HG02623 (cell line): ENCODE measurements around the gene CHST12.

Experiments
- ATAC-seq: cut with Tn5 transposase; IDR thresholded peaks from one replicate; pipeline ENCODE4 v1.9.1; 2021; ENCODE audit warnings: moderate library complexity; ENCODE audit not compliant: unreplicated experiment

The CHST12 gene

GRCh38 chr7:2433713-2434550 lies 30.5 kb downstream of the CHST12 start:
- ATAC-seq: no peak

GRCh38 chr7:2435146-2435545 lies 31.7 kb downstream of the CHST12 start:
- no peak for ATAC-seq

GRCh38 chr7:2436341-2437104 lies 33.1 kb downstream of the CHST12 start:
- ATAC-seq: no peak

- ATAC-seq: no peak
Observed at GRCh38 chr7:2437136-2437535, 33.7 kb downstream of the CHST12 start.

GRCh38 chr7:2437537-2438148 lies 34.2 kb downstream of the CHST12 start:
- no peak for ATAC-seq

GRCh38 chr7:2438186-2438585 lies 34.8 kb downstream of the CHST12 start:
- no peak for ATAC-seq

- ATAC-seq: no peak
Observed at GRCh38 chr7:2438775-2439174, 35.4 kb downstream of the CHST12 start.

- ATAC-seq: no peak
Observed at GRCh38 chr7:2440608-2441245, 37.3 kb downstream of the CHST12 start.

- no peak for ATAC-seq
Observed at GRCh38 chr7:2441430-2442058, 38.1 kb downstream of the CHST12 start.

GRCh38 chr7:2443491-2443890 lies 40.1 kb downstream of the CHST12 start:
- no peak for ATAC-seq

- ATAC-seq: no peak
Observed at GRCh38 chr7:2444476-2444875, 41.1 kb downstream of the CHST12 start.

- ATAC-seq: no peak
Observed at GRCh38 chr7:2445047-2445446, 41.6 kb downstream of the CHST12 start.

- no peak for ATAC-seq
Observed at GRCh38 chr7:2445898-2446555, 42.6 kb downstream of the CHST12 start.

GRCh38 chr7:2446676-2447075 lies 43.3 kb downstream of the CHST12 start:
- ATAC-seq: no peak

GRCh38 chr7:2450198-2451107 lies 47.0 kb downstream of the CHST12 start:
- ATAC-seq: no peak

GRCh38 chr7:2451171-2452073 lies 48.0 kb downstream of the CHST12 start:
- peak; percentile 80 for ATAC-seq

GRCh38 chr7:2452074-2452507 lies 48.7 kb downstream of the CHST12 start:
- ATAC-seq: peak; percentile 32

- ATAC-seq: no peak
Observed at GRCh38 chr7:2452643-2453270, 49.3 kb downstream of the CHST12 start.
